Peyer's patch (tissue), 4 donors: Measurements from ENCODE around the gene ZNF407.

Experiments used
- POLR2A ChIP-seq, 2 donors: fragments of 450-650 bp; IDR thresholded peaks; one replicate each; pipeline ENCODE4 v1.5.1; 2017; ENCODE audit warnings: antibody characterized with exemption in 2 of 2, mild to moderate bottlenecking in 2 of 2, moderate library complexity in 2 of 2
- TF ChIP-seq, protein P1 (sequence below), 6 experiments: fragments of 450-650 bp in 4 of 6; fragments of 200-600 bp in 2 of 6; sonication (generic) in 1 of 6; IDR thresholded peaks; one replicate each; pipeline ENCODE4 v1.5.1; 2017 to 2019; ENCODE audit warnings: antibody characterized with exemption in 6 of 6, mild to moderate bottlenecking in 3 of 6, moderate library complexity in 1 of 6

GRCh38 chr18:74961596-74961995 is 363.9 kb downstream of the ZNF407 start:
- TF ChIP-seq, protein P1, sequence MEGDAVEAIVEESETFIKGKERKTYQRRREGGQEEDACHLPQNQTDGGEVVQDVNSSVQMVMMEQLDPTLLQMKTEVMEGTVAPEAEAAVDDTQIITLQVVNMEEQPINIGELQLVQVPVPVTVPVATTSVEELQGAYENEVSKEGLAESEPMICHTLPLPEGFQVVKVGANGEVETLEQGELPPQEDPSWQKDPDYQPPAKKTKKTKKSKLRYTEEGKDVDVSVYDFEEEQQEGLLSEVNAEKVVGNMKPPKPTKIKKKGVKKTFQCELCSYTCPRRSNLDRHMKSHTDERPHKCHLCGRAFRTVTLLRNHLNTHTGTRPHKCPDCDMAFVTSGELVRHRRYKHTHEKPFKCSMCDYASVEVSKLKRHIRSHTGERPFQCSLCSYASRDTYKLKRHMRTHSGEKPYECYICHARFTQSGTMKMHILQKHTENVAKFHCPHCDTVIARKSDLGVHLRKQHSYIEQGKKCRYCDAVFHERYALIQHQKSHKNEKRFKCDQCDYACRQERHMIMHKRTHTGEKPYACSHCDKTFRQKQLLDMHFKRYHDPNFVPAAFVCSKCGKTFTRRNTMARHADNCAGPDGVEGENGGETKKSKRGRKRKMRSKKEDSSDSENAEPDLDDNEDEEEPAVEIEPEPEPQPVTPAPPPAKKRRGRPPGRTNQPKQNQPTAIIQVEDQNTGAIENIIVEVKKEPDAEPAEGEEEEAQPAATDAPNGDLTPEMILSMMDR (IDR thresholded peaks at IDR 0.05) = no peak
- no peak for TF ChIP-seq POLR2A (IDR thresholded peaks at IDR 0.05)
